ENCODE results near the gene CISH.

CISH gene

GRCh38 chr3:50602595-50603191, 8.9 kb downstream of the CISH start:
- TF ChIP-seq CTCF (conservative IDR thresholded peaks at IDR 0.05), result no peak
- H3K27ac ChIP-seq, result peak overlapping the region; percentile 100

- no peak for TF ChIP-seq CTCF (conservative IDR thresholded peaks at IDR 0.05)
- peak overlapping the region; percentile 100 for H3K27ac ChIP-seq
Observed at GRCh38 chr3:50600841-50601591, 10.6 kb downstream of the CISH start.

GRCh38 chr3:50600141-50600753, 11.3 kb downstream of the CISH start:
- TF ChIP-seq CTCF (conservative IDR thresholded peaks at IDR 0.05), result no peak
- H3K27ac ChIP-seq, result peak overlapping the region; percentile 100

GRCh38 chr3:50599716-50600118, 11.9 kb downstream of the CISH start:
- no peak for TF ChIP-seq CTCF (conservative IDR thresholded peaks at IDR 0.05)
- peak overlapping the region; percentile 100 for H3K27ac ChIP-seq

GRCh38 chr3:50599115-50599715, 12.4 kb downstream of the CISH start:
- peak overlapping the region; percentile 100; the same call in 1 of the 2 replicates for H3K27ac ChIP-seq
- TF ChIP-seq CTCF (conservative IDR thresholded peaks at IDR 0.05), result no peak

- no peak overlapping the region for H3K27ac ChIP-seq
- no peak for TF ChIP-seq CTCF (conservative IDR thresholded peaks at IDR 0.05)
Observed at GRCh38 chr3:50594253-50594785, 17.3 kb downstream of the CISH start.

GRCh38 chr3:50592568-50592967, 19.0 kb downstream of the CISH start:
- no peak for TF ChIP-seq CTCF (conservative IDR thresholded peaks at IDR 0.05)
- H3K27ac ChIP-seq, result no peak overlapping the region

Measured in VCaP (cell line).